ENCODE data around the gene OR10G3.
A peak's percentile ranks its signal among the peaks of the same experiment; 100 is the strongest.

OR10G3 gene

DNA sequence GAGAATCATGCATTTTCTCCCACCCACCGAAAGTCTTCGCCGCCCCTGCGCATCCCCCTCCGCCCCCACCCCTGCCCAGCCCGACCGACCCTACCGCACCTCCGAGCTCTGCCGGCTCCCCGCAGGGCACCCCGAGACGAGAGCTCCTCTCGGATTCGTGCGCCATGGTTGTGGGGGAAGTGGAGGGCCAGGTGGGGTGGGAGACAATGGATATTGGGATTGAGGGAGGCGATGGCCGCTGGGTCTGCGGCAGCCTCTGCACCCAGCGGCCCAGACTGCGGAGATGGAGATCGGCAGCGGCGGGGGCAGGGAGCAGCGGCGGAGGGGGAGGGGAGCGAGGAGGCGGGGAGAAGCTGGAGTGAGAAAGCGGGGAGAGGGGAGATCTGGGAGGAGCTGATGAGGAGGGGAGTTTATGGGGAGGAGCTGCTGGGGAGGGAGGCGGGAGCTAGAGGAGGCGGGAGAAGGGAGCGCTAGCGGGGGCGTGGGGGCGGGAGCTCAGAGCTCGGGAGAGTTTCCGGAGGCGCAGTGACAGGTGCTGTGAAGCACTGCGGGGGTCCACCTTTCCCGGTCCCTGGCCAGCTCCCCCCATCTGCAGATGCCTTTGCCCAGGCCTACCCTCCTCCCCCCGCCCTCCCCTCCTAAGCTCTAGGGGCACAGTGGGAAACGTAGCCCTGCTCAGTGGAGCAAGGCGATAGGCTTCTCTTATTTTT is 53.8 kb downstream of the OR10G3 start, which contains the start of gene SALL2:
Gene SALL2, minus strand, starts transcription at position 385 of the 710 bp plus-strand sequence. Its CDS starts 219 bp downstream, at position 166.
- Histone ChIP-seq H3K9me3 (no peaks in the 10 kb centered on the region), H3K4me3 (ENCODE audit: low read depth, low read length) (peak within 1 kb of the TSS; percentile 76), H3K36me3 (no peaks in the 10 kb centered on the region), H3K4me1 (no peaks in the 10 kb centered on the region), H3K27me3 (peaks cover 8% of the 10 kb centered on the region; the same call in 1 of the 2 replicates)
- DNase-seq, result peak; percentile 88
- TF ChIP-seq, protein P1, sequence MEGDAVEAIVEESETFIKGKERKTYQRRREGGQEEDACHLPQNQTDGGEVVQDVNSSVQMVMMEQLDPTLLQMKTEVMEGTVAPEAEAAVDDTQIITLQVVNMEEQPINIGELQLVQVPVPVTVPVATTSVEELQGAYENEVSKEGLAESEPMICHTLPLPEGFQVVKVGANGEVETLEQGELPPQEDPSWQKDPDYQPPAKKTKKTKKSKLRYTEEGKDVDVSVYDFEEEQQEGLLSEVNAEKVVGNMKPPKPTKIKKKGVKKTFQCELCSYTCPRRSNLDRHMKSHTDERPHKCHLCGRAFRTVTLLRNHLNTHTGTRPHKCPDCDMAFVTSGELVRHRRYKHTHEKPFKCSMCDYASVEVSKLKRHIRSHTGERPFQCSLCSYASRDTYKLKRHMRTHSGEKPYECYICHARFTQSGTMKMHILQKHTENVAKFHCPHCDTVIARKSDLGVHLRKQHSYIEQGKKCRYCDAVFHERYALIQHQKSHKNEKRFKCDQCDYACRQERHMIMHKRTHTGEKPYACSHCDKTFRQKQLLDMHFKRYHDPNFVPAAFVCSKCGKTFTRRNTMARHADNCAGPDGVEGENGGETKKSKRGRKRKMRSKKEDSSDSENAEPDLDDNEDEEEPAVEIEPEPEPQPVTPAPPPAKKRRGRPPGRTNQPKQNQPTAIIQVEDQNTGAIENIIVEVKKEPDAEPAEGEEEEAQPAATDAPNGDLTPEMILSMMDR (IDR thresholded peaks at IDR 0.05; ENCODE audit: low read depth, low read length), result no peak

GRCh38 chr14:21525571-21525961 is 54.3 kb downstream of the OR10G3 start:
- no peaks in the 10 kb centered on the region for H3K9me3 ChIP-seq
- TF ChIP-seq, protein P1 (IDR thresholded peaks at IDR 0.05; ENCODE audit: low read depth, low read length), result no peak
- peaks cover 3% of the 10 kb centered on the region; the same call in 1 of the 2 replicates for H3K27me3 ChIP-seq
- DNase-seq, result no peak
- no peaks in the 10 kb centered on the region for H3K36me3 ChIP-seq
- H3K4me3 ChIP-seq (ENCODE audit: low read depth, low read length), result peak overlapping the region; percentile 76
- H3K4me1 ChIP-seq, result no peaks in the 10 kb centered on the region

GRCh38 chr14:21524575-21525490 is 55.0 kb downstream of the OR10G3 start:
- H3K36me3 ChIP-seq, result no peaks in the 10 kb centered on the region
- H3K9me3 ChIP-seq, result no peaks in the 10 kb centered on the region
- no peak for DNase-seq
- TF ChIP-seq, protein P1 (IDR thresholded peaks at IDR 0.05; ENCODE audit: low read depth, low read length), result no peak
- peak overlapping the region; percentile 76 for H3K4me3 ChIP-seq (ENCODE audit: low read depth, low read length)
- no peaks in the 10 kb centered on the region for H3K4me1 ChIP-seq
- no peaks in the 10 kb centered on the region for H3K27me3 ChIP-seq

DNA sequence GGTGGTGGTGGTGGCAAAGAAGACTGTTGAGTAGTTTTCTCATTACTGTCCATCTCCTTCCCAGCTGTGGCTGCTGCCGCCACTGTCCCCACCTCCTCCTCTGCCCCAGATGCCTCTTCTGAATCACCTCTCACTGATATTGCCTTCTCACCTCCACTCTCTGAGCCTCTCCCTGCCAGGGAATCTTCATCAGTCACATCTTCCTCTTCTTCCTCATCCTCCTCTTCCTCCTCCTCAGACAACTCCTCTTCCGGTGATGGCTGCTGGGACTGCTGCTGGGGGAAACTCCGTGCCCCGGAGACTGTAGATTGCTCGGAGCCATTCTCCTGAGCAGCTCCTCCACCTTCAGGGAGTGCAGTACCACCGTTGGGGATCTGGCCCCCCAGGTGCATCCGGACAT is 56.7 kb downstream of the OR10G3 start:
- Histone ChIP-seq H3K36me3 (no peaks in the 10 kb centered on the region), H3K27me3 (no peaks in the 10 kb centered on the region), H3K9me3 (no peaks in the 10 kb centered on the region), H3K4me1 (no peaks in the 10 kb centered on the region), H3K4me3 (ENCODE audit: low read depth, low read length) (no peak overlapping the region)
- DNase-seq, result no peak
- TF ChIP-seq, protein P1 (IDR thresholded peaks at IDR 0.05; ENCODE audit: low read depth, low read length), result no peak

DNA sequence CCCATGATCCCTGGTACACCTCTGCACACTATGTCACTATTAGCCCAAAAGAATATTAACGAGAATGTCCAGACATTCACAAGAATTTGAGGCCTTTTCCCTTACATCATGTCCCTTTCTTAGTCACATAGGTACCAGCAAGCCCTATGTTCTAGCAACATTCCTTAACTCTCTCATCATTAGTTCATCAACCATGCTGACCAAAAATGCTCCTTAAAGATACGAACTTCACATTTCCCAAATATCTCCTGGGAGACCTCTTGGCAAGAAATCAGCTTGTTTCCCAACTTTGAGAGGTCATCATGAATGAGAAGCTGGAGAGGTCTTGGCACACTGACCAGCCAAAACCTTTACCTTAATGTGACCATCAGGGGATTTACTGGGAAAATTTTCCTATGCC is 58.4 kb downstream of the OR10G3 start:
- H3K9me3 ChIP-seq, result no peaks in the 10 kb centered on the region
- TF ChIP-seq, protein P1 (IDR thresholded peaks at IDR 0.05; ENCODE audit: low read depth, low read length), result no peak
- no peak overlapping the region for H3K4me3 ChIP-seq (ENCODE audit: low read depth, low read length)
- no peaks in the 10 kb centered on the region for H3K36me3 ChIP-seq
- no peaks in the 10 kb centered on the region for H3K4me1 ChIP-seq
- no peaks in the 10 kb centered on the region for H3K27me3 ChIP-seq
- no peak for DNase-seq

All from BE2C (cell line).